Ovary (tissue), 9 donors: ENCODE measurements around the gene MMP25. TPM values are rescaled to one million over a fixed set of nuclear protein-coding genes. Genes with fewer than 3 reads are reported as not detected.

Experiments
- DNase-seq, 5 donors: peaks; one replicate each; pipeline ENCODE4 v3.0.0-alpha.2; 2019 to 2020
- H3K27ac ChIP-seq, 2 donors: fragments of 200-600 bp; one replicate each; pipeline versions ENCODE4 v1.5.1 to v1.8.0; 2019 to 2022
- H3K27me3 ChIP-seq: fragments of 200-600 bp; one replicate; pipeline ENCODE4 v1.8.0; 2022
- H3K36me3 ChIP-seq: fragments of 200-600 bp; sonication (generic); one replicate; pipeline ENCODE4 v1.5.1; 2019
- H3K4me1 ChIP-seq: one replicate; pipeline ENCODE4 v1.8.1; 2013; ENCODE audit warnings: mild to moderate bottlenecking, moderate library complexity; ENCODE audit not compliant: insufficient read depth
- H3K4me3 ChIP-seq: fragments of 200-600 bp; sonication (generic); one replicate; pipeline ENCODE4 v1.5.1; 2017
- H3K9me3 ChIP-seq, 2 donors: fragments of 200-600 bp in 1 of 2; sonication (generic) in 1 of 2; one replicate each; pipeline versions ENCODE4 v1.5.1 to v1.8.1; 2013 to 2019; ENCODE audit warnings: mild to moderate bottlenecking in 1 of 2, moderate library complexity in 1 of 2
- CTCF ChIP-seq, 3 donors: fragments of 450-650 bp in 2 of 3; fragments of 200-600 bp in 1 of 3; IDR thresholded peaks; one replicate each; pipeline versions ENCODE4 v1.5.1 to v1.8.0; 2016 to 2022; ENCODE audit warnings: antibody characterized with exemption in 3 of 3, mild to moderate bottlenecking in 1 of 3
- EP300 ChIP-seq: sonication (generic); formaldehyde crosslinking; IDR thresholded peaks from one replicate; pipeline ENCODE4 v1.6.1; 2017; ENCODE audit warnings: antibody characterized with exemption
- POLR2A ChIP-seq: fragments of 450-650 bp; IDR thresholded peaks from one replicate; pipeline ENCODE4 v1.6.1; 2017; ENCODE audit warnings: antibody characterized with exemption, mild to moderate bottlenecking, moderate library complexity
- WGBS, 3 donors: extraction: QIAGEN DNeasy Blood & Tissue Kit in 1 of 3; methylation state at CpG; one replicate each; pipeline versions ENCODE4 v1.1.5 to v1.1.7; 2013 to 2017; 5-methylcytosine and 5-hydroxymethylcytosine counted together
- intact Hi-C, 4 donors: fragments of 100-400 bp; cut with DNase I; formaldehyde crosslinking; loops; one replicate each; pipeline versions ENCODE4 v1.11.0 to v1.15.1; 2022 to 2023
- polyA plus RNA-seq, 2 donors: library from polyadenylated mRNA; stranded (reverse); fragments of 200-250 nt in 1 of 2; fragments of 350-450 nt in 1 of 2; fragmentation: Illumina TruSeq in 1 of 2; extraction: RNeasy Lipid Tissue Mini Kit (QIAGEN cat#74804) in 1 of 2; gene quantifications; one replicate each; pipeline ENCODE4 v1.2.3, GENCODE V29; 2013 to 2014
- total RNA-seq, 7 donors: library from RNA; depleted of rRNA in 2 of 7; stranded (reverse); fragments of >200 nt in 2 of 7; fragmentation: NEBNext Ultra II Directional in 3 of 7; extraction: Animal tissue kit (Norgen Biotek cat#: 25700) in 3 of 7; gene quantifications; one replicate each; pipeline versions ENCODE4 v1.1.0 to v1.2.4, GENCODE V29; 2016 to 2023
- donor health status: DM: no; HTN: no; CAD: no; lungs with moderate emphysema.
- donor health status: DM: no; HTN: no; CAD: no.
- donor health status: Bipolar disorder and iron deficiency.
- donor health status: DM: yes; HTN: yes; CAD: no.
- donor health status: DM: no; HTN: no; CAD: no.
- donor health status: DM: yes; HTN: yes; CAD: no.

The MMP25 gene
- total and polyA plus RNA-seq, 9 donors = 0.15 to 0.72 (median 0.59) TPM; not detected in 1

DNA sequence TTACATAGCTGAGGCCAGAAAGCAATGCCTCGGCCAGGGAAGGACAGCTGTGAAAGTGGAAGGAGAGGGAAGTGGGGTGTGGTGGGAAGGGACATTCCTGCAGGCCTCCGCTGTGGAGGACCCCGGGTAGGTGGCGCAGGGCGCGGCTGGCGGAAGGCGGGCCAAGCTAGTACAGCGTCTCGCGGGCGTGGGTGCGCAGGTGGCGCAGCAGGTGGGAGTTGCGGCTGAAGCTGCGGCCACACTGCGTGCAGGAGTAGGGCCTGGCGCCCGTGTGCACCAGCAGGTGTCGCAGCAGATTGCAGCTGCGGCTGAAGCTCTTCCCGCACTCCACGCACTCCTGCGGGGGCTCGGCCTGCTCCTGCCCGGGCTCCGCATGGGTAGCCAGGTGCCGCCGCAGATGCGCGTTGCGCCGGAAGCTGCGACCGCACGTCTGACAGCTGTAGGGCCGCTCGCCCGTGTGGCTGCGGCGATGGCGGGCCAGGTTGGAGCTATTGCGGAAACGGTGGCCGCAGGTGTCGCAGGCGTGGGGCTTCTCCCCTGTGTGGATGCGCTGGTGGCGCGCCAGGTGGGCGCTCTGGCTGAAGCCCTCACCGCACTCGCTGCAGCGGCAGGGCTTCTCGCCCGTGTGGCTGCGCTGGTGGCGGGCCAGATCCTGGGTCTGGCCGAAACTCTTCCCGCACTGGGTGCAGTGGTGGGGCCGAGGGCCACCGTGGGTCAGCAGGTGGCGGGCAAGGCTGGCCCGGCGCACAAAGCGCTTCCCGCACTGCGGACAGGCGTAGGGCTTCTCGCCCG is 42.8 kb downstream of the MMP25 start:
- intact Hi-C loops = no loop called here
- H3K4me1 ChIP-seq = no peaks in the 10 kb centered on the region
- no peak overlapping the region for H3K4me3 ChIP-seq
- no peaks in the 10 kb centered on the region for H3K9me3 ChIP-seq
- DNase-seq = no peak
- WGBS, 3 donors = 91 to 92% (median 91%) methylated on average over 70 to 71 of the region's 71 CpGs
- no peaks in the 10 kb centered on the region for H3K36me3 ChIP-seq
- H3K27ac ChIP-seq = no peak overlapping the region
- no peak for TF ChIP-seq CTCF (IDR thresholded peaks at IDR 0.05)
- TF ChIP-seq POLR2A = no peak
- no peak for TF ChIP-seq EP300
- no peaks in the 10 kb centered on the region for H3K27me3 ChIP-seq

DNA sequence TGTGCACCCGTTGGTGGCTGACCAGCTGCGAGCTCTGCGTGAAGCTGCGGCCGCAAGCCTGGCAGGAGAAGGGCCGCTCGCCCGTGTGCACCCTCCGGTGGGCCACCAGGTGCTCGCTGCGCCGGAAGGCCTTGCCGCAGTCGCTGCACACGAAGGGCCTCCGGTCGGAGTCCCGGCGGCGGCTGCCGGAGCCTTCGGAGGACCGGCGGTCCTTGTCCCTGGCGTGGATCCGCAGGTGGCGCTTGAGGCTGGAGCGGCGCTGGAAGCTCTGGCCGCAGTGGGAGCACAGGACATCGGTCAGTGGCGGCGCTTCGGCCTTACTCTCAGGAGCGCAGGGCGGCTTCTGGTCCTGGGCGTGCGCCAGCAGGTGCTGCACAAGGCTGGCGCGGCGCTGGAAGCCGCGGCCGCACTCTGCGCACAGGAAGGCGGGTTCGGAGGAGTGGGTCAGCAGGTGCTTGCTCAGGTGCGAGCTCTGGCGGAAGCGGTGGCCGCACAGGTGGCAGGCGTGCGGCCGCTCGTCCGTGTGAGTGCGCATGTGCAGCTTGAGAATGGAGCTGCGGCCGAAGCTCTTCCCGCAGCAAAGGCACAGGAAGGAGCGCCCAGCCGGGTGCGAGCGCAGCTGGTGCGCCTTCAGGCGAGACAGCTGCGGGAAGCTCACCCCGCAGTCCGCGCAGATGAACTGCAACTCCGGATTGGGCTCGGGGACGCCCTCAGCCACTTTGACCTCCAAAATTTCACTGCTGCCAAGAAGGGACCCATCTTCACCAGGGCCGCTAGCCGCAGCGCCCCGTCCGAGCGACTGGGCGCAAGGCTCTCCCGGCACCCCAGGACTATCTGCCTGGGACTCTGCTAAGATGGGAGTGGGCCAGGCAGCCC is 43.6 kb downstream of the MMP25 start:
- intact Hi-C loops = no loop called here
- TF ChIP-seq EP300 (no peak), POLR2A (no peak), CTCF (IDR thresholded peaks at IDR 0.05) (no peak)
- 96% methylated on average over 79 to 81 of the region's 81 CpGs for WGBS, 3 donors
- DNase-seq = no peak
- no peaks in the 10 kb centered on the region for H3K4me1 ChIP-seq
- H3K27ac ChIP-seq = no peak overlapping the region
- no peaks in the 10 kb centered on the region for H3K9me3 ChIP-seq
- no peaks in the 10 kb centered on the region for H3K27me3 ChIP-seq
- no peak overlapping the region for H3K4me3 ChIP-seq
- H3K36me3 ChIP-seq = no peaks in the 10 kb centered on the region

DNA sequence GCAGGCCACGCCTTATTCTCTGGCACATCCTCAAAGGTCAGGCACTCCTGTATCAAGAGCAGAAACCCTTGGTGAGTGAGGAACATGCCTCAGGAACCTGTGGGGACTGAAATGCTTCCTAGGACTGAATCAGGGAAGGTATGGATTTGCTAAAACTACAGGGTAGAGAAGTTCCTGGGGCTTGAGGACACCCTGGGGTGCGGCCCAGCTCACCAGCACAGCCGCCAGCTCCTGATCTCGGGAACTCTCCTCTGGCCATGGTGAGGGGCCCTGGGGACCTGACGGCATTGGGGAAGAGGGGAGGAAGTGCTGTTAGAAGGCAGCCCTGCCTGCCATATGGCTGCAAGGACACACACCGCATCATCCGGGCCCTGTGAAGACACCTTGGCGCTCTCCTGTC is 45.2 kb downstream of the MMP25 start:
- no peaks in the 10 kb centered on the region for H3K4me1 ChIP-seq
- no peaks in the 10 kb centered on the region for H3K27me3 ChIP-seq
- DNase-seq = no peak
- H3K27ac ChIP-seq = no peak overlapping the region
- no peaks in the 10 kb centered on the region for H3K9me3 ChIP-seq
- H3K4me3 ChIP-seq = no peak overlapping the region
- WGBS, 3 donors = 90 to 92% (median 90%) methylated on average over 8 of the region's 8 CpGs
- H3K36me3 ChIP-seq = no peaks in the 10 kb centered on the region
- TF ChIP-seq CTCF (IDR thresholded peaks at IDR 0.05) (no peak), POLR2A (no peak), EP300 (no peak)
- intact Hi-C loops = no loop called here

- WGBS, 3 donors = 11 to 22% (median 14%) methylated on average over 20 of the region's 20 CpGs
- Histone ChIP-seq H3K4me3 (no peak overlapping the region), H3K27ac (no peak overlapping the region), H3K27me3 (no peaks in the 10 kb centered on the region), H3K4me1 (no peaks in the 10 kb centered on the region), H3K36me3 (no peaks in the 10 kb centered on the region), H3K9me3 (no peaks in the 10 kb centered on the region)
- TF ChIP-seq POLR2A (no peak), EP300 (no peak), CTCF (IDR thresholded peaks at IDR 0.05) (no peak)
- DNase-seq = no peak
- intact Hi-C loops = no loop called here
Measured at GRCh38 chr16:3092501-3092941, 46.2 kb downstream of the MMP25 start.
